ENCODE results near the gene ABHD17C.
A peak's percentile ranks its signal among the peaks of the same experiment; 100 is the strongest.

Gene ABHD17C

GRCh38 chr15:80679804-80680175 is 15.3 kb upstream of the ABHD17C start:
- Histone ChIP-seq H3K79me2 (ENCODE audit: control insufficient read depth, insufficient read depth, low read length, poor library complexity) (no peaks in the 10 kb centered on the region), H3K18ac (ENCODE audit: low read length) (no peak overlapping the region), H2AK5ac (ENCODE audit: low read length) (no peak overlapping the region), H3K27ac (ENCODE audit: low read depth, low read length) (peak overlapping the region; percentile 93), H4K91ac (ENCODE audit: low read depth, low read length) (peak overlapping the region; percentile 75), H3K4me2 (ENCODE audit: low read length) (peak overlapping the region; percentile 47), H3K4ac (ENCODE audit: low read depth, low read length) (no peak overlapping the region), H3K4me1 (ENCODE audit: control insufficient read depth in 1 of 2, insufficient read depth in 2 of 2, low read length in 2 of 2) (peaks cover 12 to 17% of the 10 kb centered on the region in 2 experiments), H2BK12ac (ENCODE audit: low read length) (no peak overlapping the region), H3K14ac (ENCODE audit: low read length) (no peak overlapping the region), H3K4me3 (ENCODE audit: low read depth, low read length) (no peak overlapping the region), H3K9me3 (ENCODE audit: insufficient read depth, low read depth, low read length) (no peaks in the 10 kb centered on the region), H4K12ac (ENCODE audit: low read depth, low read length) (no peak overlapping the region), H4K8ac (ENCODE audit: low read depth, low read length) (no peak overlapping the region), H3K79me1 (ENCODE audit: low read length) (peaks cover 13% of the 10 kb centered on the region), H2AFZ (ENCODE audit: insufficient read depth, low read length, poor library complexity) (no peak overlapping the region), H3K23ac (ENCODE audit: low read length) (no peak overlapping the region), H2BK120ac (ENCODE audit: insufficient read depth, low read length, poor library complexity) (peak overlapping the region; percentile 23), H3K27me3 (ENCODE audit: insufficient read depth, low read length) (no peaks in the 10 kb centered on the region), H2BK5ac (ENCODE audit: low read depth, low read length, poor library complexity) (peak overlapping the region; percentile 24), H3K36me3 (ENCODE audit: control insufficient read depth in 1 of 2, insufficient read depth in 2 of 2, low read length in 2 of 2) (no peaks in the 10 kb centered on the region), H3K9ac (ENCODE audit: low read length) (no peak overlapping the region)
- DNase-seq, result peak in 1 of 2 donors; percentile 60
- no CpG with 5 or more reads among the region's 2 CpGs for WGBS (ENCODE audit: extremely low coverage, insufficient coverage, insufficient read length)

- H3K79me1 ChIP-seq (ENCODE audit: low read length), result peaks cover 13% of the 10 kb centered on the region
- no peak overlapping the region for H3K4me2 ChIP-seq (ENCODE audit: low read length)
- no peak overlapping the region for H3K4ac ChIP-seq (ENCODE audit: low read depth, low read length)
- peaks cover 12 to 15% of the 10 kb centered on the region in 2 experiments for H3K4me1 ChIP-seq (ENCODE audit: control insufficient read depth in 1 of 2, insufficient read depth in 2 of 2, low read length in 2 of 2)
- no peak overlapping the region for H4K91ac ChIP-seq (ENCODE audit: low read depth, low read length)
- DNase-seq, result no peak
- no peak overlapping the region for H3K14ac ChIP-seq (ENCODE audit: low read length)
- no peak overlapping the region for H3K23ac ChIP-seq (ENCODE audit: low read length)
- no peak overlapping the region for H2AFZ ChIP-seq (ENCODE audit: insufficient read depth, low read length, poor library complexity)
- H3K36me3 ChIP-seq (ENCODE audit: control insufficient read depth in 1 of 2, insufficient read depth in 2 of 2, low read length in 2 of 2), result no peaks in the 10 kb centered on the region
- no peak overlapping the region for H2BK120ac ChIP-seq (ENCODE audit: insufficient read depth, low read length, poor library complexity)
- no peaks in the 10 kb centered on the region for H3K9me3 ChIP-seq (ENCODE audit: insufficient read depth, low read depth, low read length)
- H3K9ac ChIP-seq (ENCODE audit: low read length), result no peak overlapping the region
- peak overlapping the region; percentile 34 for H2BK12ac ChIP-seq (ENCODE audit: low read length)
- H3K27ac ChIP-seq (ENCODE audit: low read depth, low read length), result no peak overlapping the region
- no CpG with 5 or more reads among the region's 4 CpGs for WGBS (ENCODE audit: extremely low coverage, insufficient coverage, insufficient read length)
- H3K79me2 ChIP-seq (ENCODE audit: control insufficient read depth, insufficient read depth, low read length, poor library complexity), result no peaks in the 10 kb centered on the region
- no peak overlapping the region for H4K8ac ChIP-seq (ENCODE audit: low read depth, low read length)
- H4K12ac ChIP-seq (ENCODE audit: low read depth, low read length), result no peak overlapping the region
- H3K27me3 ChIP-seq (ENCODE audit: insufficient read depth, low read length), result no peaks in the 10 kb centered on the region
- H2AK5ac ChIP-seq (ENCODE audit: low read length), result no peak overlapping the region
- H3K18ac ChIP-seq (ENCODE audit: low read length), result no peak overlapping the region
- H2BK5ac ChIP-seq (ENCODE audit: low read depth, low read length, poor library complexity), result no peak overlapping the region
- no peak overlapping the region for H3K4me3 ChIP-seq (ENCODE audit: low read depth, low read length)
Measured at GRCh38 chr15:80682201-80682600, 12.9 kb upstream of the ABHD17C start.

- no peak overlapping the region for H2BK120ac ChIP-seq (ENCODE audit: insufficient read depth, low read length, poor library complexity)
- H3K4me3 ChIP-seq (ENCODE audit: low read depth, low read length), result no peak overlapping the region
- H3K18ac ChIP-seq (ENCODE audit: low read length), result no peak overlapping the region
- no peak overlapping the region for H2AK5ac ChIP-seq (ENCODE audit: low read length)
- no peak overlapping the region for H3K27ac ChIP-seq (ENCODE audit: low read depth, low read length)
- H3K9ac ChIP-seq (ENCODE audit: low read length), result no peak overlapping the region
- no peaks in the 10 kb centered on the region for H3K9me3 ChIP-seq (ENCODE audit: insufficient read depth, low read depth, low read length)
- H2AFZ ChIP-seq (ENCODE audit: insufficient read depth, low read length, poor library complexity), result no peak overlapping the region
- H2BK12ac ChIP-seq (ENCODE audit: low read length), result no peak overlapping the region
- H3K79me2 ChIP-seq (ENCODE audit: control insufficient read depth, insufficient read depth, low read length, poor library complexity), result no peaks in the 10 kb centered on the region
- peaks cover 6 to 8% of the 10 kb centered on the region in 2 experiments for H3K4me1 ChIP-seq (ENCODE audit: control insufficient read depth in 1 of 2, insufficient read depth in 2 of 2, low read length in 2 of 2)
- H4K12ac ChIP-seq (ENCODE audit: low read depth, low read length), result no peak overlapping the region
- no peak overlapping the region for H3K4me2 ChIP-seq (ENCODE audit: low read length)
- H3K36me3 ChIP-seq (ENCODE audit: control insufficient read depth in 1 of 2, insufficient read depth in 2 of 2, low read length in 2 of 2), result no peaks in the 10 kb centered on the region
- no peak for DNase-seq
- H3K4ac ChIP-seq (ENCODE audit: low read depth, low read length), result no peak overlapping the region
- no peaks in the 10 kb centered on the region for H3K27me3 ChIP-seq (ENCODE audit: insufficient read depth, low read length)
- H2BK5ac ChIP-seq (ENCODE audit: low read depth, low read length, poor library complexity), result no peak overlapping the region
- no peak overlapping the region for H4K8ac ChIP-seq (ENCODE audit: low read depth, low read length)
- no peak overlapping the region for H3K14ac ChIP-seq (ENCODE audit: low read length)
- H3K79me1 ChIP-seq (ENCODE audit: low read length), result peaks cover 6% of the 10 kb centered on the region
- H3K23ac ChIP-seq (ENCODE audit: low read length), result no peak overlapping the region
- no peak overlapping the region for H4K91ac ChIP-seq (ENCODE audit: low read depth, low read length)
Measured at GRCh38 chr15:80684697-80685096, 10.4 kb upstream of the ABHD17C start.

DNA sequence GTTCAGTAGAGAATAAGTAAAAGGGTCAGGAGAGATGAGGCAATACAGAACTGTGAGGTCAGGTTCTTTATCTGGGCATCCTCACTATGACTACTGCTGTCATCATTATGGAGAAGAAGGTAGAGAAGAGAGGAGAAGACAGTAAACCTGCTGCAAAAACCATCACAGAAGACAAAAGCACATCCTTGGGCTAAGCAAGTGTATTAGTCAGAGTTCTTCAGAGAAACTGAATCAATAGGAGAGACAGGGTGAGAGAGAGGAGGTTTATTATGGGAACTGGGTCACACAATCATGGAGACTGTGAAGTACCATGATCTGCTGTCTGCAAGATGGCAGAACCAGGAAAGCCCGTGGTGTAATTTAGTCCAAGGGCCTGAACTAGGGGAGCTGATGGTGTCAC is 9.5 kb upstream of the ABHD17C start:
- no peaks in the 10 kb centered on the region for H3K4me1 ChIP-seq (ENCODE audit: control insufficient read depth in 1 of 2, insufficient read depth in 2 of 2, low read length in 2 of 2)
- H3K27me3 ChIP-seq (ENCODE audit: insufficient read depth, low read length), result no peaks in the 10 kb centered on the region
- H3K14ac ChIP-seq (ENCODE audit: low read length), result no peak overlapping the region
- no peak overlapping the region for H3K4me3 ChIP-seq (ENCODE audit: low read depth, low read length)
- no peak overlapping the region for H4K8ac ChIP-seq (ENCODE audit: low read depth, low read length)
- no peak overlapping the region for H2BK5ac ChIP-seq (ENCODE audit: low read depth, low read length, poor library complexity)
- no peak overlapping the region for H4K91ac ChIP-seq (ENCODE audit: low read depth, low read length)
- H4K12ac ChIP-seq (ENCODE audit: low read depth, low read length), result no peak overlapping the region
- H3K79me2 ChIP-seq (ENCODE audit: control insufficient read depth, insufficient read depth, low read length, poor library complexity), result no peaks in the 10 kb centered on the region
- no peak overlapping the region for H3K9ac ChIP-seq (ENCODE audit: low read length)
- H3K36me3 ChIP-seq (ENCODE audit: control insufficient read depth in 1 of 2, insufficient read depth in 2 of 2, low read length in 2 of 2), result no peaks in the 10 kb centered on the region
- H3K27ac ChIP-seq (ENCODE audit: low read depth, low read length), result no peak overlapping the region
- DNase-seq, result no peak
- H3K9me3 ChIP-seq (ENCODE audit: insufficient read depth, low read depth, low read length), result no peaks in the 10 kb centered on the region
- H2BK120ac ChIP-seq (ENCODE audit: insufficient read depth, low read length, poor library complexity), result no peak overlapping the region
- no peak overlapping the region for H2BK12ac ChIP-seq (ENCODE audit: low read length)
- H3K79me1 ChIP-seq (ENCODE audit: low read length), result no peaks in the 10 kb centered on the region
- H3K4ac ChIP-seq (ENCODE audit: low read depth, low read length), result no peak overlapping the region
- no CpG with 5 or more reads among the region's 1 CpG for WGBS (ENCODE audit: extremely low coverage, insufficient coverage, insufficient read length)
- no peak overlapping the region for H2AFZ ChIP-seq (ENCODE audit: insufficient read depth, low read length, poor library complexity)
- no peak overlapping the region for H2AK5ac ChIP-seq (ENCODE audit: low read length)
- H3K4me2 ChIP-seq (ENCODE audit: low read length), result no peak overlapping the region
- no peak overlapping the region for H3K18ac ChIP-seq (ENCODE audit: low read length)
- H3K23ac ChIP-seq (ENCODE audit: low read length), result no peak overlapping the region

DNA sequence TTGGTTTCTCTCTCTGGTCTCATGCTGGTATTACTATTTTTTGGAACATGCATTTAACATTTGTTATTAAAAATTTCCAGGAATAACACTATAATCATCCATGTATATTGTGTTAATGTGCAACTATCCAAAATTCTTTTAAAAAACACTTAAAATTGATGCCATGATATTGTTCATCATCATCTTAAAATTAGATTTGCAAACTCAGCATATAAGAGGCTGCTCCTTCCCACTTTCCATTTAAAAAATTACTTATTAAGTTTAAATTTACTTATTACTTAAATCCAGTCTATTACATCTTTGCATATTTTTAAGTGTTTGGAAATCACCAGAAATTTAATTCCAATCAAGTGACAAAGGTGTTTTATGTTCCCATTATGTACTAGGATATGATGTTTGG is 5.8 kb upstream of the ABHD17C start:
- Histone ChIP-seq H4K91ac (ENCODE audit: low read depth, low read length) (no peak overlapping the region), H2AFZ (ENCODE audit: insufficient read depth, low read length, poor library complexity) (no peak overlapping the region), H3K79me1 (ENCODE audit: low read length) (no peaks in the 10 kb centered on the region), H4K8ac (ENCODE audit: low read depth, low read length) (no peak overlapping the region), H4K12ac (ENCODE audit: low read depth, low read length) (no peak overlapping the region), H3K23ac (ENCODE audit: low read length) (no peak overlapping the region), H3K18ac (ENCODE audit: low read length) (no peak overlapping the region), H3K27me3 (ENCODE audit: insufficient read depth, low read length) (no peaks in the 10 kb centered on the region), H3K14ac (ENCODE audit: low read length) (no peak overlapping the region), H3K4me2 (ENCODE audit: low read length) (no peak overlapping the region), H2BK12ac (ENCODE audit: low read length) (no peak overlapping the region), H3K27ac (ENCODE audit: low read depth, low read length) (no peak overlapping the region), H3K79me2 (ENCODE audit: control insufficient read depth, insufficient read depth, low read length, poor library complexity) (no peaks in the 10 kb centered on the region), H3K9me3 (ENCODE audit: insufficient read depth, low read depth, low read length) (no peaks in the 10 kb centered on the region), H3K36me3 (ENCODE audit: control insufficient read depth in 1 of 2, insufficient read depth in 2 of 2, low read length in 2 of 2) (no peaks in the 10 kb centered on the region), H2BK120ac (ENCODE audit: insufficient read depth, low read length, poor library complexity) (no peak overlapping the region), H2AK5ac (ENCODE audit: low read length) (no peak overlapping the region), H3K4ac (ENCODE audit: low read depth, low read length) (no peak overlapping the region), H3K4me1 (ENCODE audit: control insufficient read depth in 1 of 2, insufficient read depth in 2 of 2, low read length in 2 of 2) (no peaks in the 10 kb centered on the region), H3K9ac (ENCODE audit: low read length) (no peak overlapping the region), H2BK5ac (ENCODE audit: low read depth, low read length, poor library complexity) (no peak overlapping the region), H3K4me3 (ENCODE audit: low read depth, low read length) (no peak overlapping the region)
- no peak for DNase-seq
